ENCODE measurements around the gene C14orf180.

Gene C14orf180

DNA sequence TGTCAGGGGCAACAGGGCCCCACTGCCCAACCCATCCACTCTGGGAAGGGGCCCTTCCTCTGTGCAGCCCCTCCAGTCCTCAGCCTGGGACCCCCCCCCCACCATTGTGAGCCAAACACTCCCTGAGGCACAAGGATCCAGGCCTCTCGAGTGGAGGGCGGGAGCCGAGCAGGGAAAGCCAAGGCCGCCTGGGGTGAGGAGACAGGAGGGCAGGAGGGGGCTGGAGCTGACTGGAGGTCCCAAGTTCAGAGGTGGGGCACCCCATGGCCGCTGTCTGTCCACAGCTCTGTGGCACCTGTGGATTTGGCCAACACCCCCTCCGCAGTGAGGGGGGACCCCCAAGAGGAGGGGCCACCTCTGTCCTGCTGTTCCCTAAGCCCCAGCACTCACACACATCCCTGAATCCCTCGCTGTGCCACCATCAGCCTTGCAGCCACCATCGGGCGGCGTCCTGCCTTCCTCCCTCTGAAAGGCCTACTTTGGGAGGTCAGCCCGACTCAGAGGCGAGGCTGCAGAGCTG, 25.4 kb upstream of the C14orf180 start:
- TF ChIP-seq, protein P1, sequence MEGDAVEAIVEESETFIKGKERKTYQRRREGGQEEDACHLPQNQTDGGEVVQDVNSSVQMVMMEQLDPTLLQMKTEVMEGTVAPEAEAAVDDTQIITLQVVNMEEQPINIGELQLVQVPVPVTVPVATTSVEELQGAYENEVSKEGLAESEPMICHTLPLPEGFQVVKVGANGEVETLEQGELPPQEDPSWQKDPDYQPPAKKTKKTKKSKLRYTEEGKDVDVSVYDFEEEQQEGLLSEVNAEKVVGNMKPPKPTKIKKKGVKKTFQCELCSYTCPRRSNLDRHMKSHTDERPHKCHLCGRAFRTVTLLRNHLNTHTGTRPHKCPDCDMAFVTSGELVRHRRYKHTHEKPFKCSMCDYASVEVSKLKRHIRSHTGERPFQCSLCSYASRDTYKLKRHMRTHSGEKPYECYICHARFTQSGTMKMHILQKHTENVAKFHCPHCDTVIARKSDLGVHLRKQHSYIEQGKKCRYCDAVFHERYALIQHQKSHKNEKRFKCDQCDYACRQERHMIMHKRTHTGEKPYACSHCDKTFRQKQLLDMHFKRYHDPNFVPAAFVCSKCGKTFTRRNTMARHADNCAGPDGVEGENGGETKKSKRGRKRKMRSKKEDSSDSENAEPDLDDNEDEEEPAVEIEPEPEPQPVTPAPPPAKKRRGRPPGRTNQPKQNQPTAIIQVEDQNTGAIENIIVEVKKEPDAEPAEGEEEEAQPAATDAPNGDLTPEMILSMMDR (conservative IDR thresholded peaks at IDR 0.05; ENCODE audit: control insufficient read depth, insufficient read depth, low read depth, low read length), result no peak
- no peak for DNase-seq (ENCODE audit: low read depth)

GRCh38 chr14:104554608-104555429, 24.7 kb upstream of the C14orf180 start:
- DNase-seq (ENCODE audit: low read depth), result no peak
- H3K4me3 ChIP-seq (ENCODE audit: control insufficient read depth, low read depth, low read length), result no peak overlapping the region
- TF ChIP-seq, protein P1 (conservative IDR thresholded peaks at IDR 0.05; ENCODE audit: control insufficient read depth, insufficient read depth, low read depth, low read length), result no peak

More for the DNA sequence above, 25.4 kb upstream of the C14orf180 start:
- no peak overlapping the region for H3K4me3 ChIP-seq (ENCODE audit: control insufficient read depth, low read depth, low read length)

DNA sequence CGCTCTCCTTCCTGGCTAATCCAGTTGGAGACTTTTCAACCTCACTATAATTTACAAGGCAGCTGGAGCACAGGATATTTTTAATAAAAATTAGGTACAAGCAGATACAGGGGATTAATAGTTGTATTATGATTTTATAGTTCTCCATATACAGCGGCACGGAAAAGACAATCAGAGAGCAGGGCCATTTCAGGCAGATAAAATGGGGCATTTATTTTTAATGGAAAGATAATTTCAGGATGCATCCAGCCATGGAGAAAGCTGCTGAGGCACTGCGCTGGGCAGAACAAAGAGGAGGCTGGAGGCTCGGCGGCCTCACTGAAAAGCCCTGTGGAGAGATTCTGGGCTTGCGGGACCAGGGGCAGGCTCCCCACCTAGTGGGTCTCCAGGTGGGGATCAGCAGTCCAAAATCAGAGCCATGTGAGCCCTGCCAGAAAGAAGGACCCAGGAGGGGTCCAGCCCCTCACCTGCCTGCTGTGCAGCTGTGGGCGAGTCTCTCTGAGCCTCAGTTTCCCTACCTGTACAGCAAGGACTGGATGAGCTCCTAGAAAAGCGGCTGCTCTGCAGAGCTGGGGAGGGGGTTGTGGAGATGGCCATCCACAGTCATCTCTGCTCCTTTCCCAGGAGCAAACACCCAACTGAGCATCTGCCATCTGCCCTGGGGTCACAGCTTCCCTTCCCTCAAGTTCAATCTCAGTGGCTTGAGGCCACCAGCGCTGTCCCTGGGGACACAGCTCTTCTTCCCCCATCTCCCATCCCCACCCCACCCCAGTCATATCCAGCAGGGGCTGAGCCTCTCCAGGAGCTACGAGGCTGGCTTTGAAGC, 23.9 kb upstream of the C14orf180 start:
- H3K4me3 ChIP-seq (ENCODE audit: control insufficient read depth, low read depth, low read length), result no peak overlapping the region
- TF ChIP-seq, protein P1 (conservative IDR thresholded peaks at IDR 0.05; ENCODE audit: control insufficient read depth, insufficient read depth, low read depth, low read length), result no peak
- no peak for DNase-seq (ENCODE audit: low read depth)

DNA sequence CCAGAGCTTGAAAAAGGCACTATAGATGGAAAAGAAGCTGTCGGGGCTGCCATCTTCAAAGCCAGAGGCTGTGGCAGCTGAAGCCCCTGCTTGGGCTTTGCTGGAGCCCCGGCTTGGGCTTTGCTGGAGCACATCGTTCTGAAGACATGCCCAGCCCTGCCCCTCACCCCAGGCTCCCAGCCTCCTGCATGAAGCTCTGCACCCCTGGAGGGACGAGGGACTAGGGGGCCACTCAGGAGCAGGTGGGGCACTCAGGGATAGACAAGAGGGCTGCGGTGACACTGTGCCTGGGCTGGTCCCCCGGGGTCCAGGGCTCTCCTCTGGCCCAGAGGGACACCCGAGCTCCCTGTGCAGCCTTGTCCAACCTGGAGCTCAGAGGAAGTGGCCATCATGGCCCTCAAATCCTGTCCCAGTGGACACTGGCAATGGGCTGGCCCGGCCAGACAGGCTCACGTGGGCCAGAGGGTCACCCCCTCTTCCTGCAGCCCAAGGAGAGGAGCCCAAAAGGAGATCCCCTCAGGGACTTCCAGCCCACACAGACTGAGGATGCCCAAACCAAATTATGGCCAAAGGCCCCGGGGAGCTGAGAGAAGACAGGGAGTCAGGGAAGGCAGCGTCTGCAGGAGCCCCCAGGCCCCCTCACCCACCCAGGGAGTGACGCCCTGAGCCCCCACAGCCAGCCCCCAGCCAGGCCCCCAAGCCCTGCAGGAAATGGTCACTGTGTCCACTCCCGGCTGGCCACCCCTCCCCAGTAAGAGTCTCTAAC, 23.1 kb upstream of the C14orf180 start:
- TF ChIP-seq, protein P1 (conservative IDR thresholded peaks at IDR 0.05; ENCODE audit: control insufficient read depth, insufficient read depth, low read depth, low read length), result no peak
- H3K4me3 ChIP-seq (ENCODE audit: control insufficient read depth, low read depth, low read length), result no peak overlapping the region
- no peak for DNase-seq (ENCODE audit: low read depth)

- no peak overlapping the region for H3K4me3 ChIP-seq (ENCODE audit: control insufficient read depth, low read depth, low read length)
- DNase-seq (ENCODE audit: low read depth), result no peak
Measured at GRCh38 chr14:104557086-104557485, 22.5 kb upstream of the C14orf180 start.

More at GRCh38 chr14:104557086-104557485, 22.5 kb upstream of the C14orf180 start:
- TF ChIP-seq, protein P1 (conservative IDR thresholded peaks at IDR 0.05; ENCODE audit: control insufficient read depth, insufficient read depth, low read depth, low read length), result no peak
